H1 (cell line): ENCODE results near the gene SAXO1. TPM values are rescaled to one million over a fixed set of nuclear protein-coding genes. Genes with fewer than 3 reads are reported as not detected.

ENCODE experiments used
- CTCF ChIA-PET: fragments of 300-600 bp; sonication (Branson Sonifier 250); formaldehyde crosslinking; loops from one replicate; lab custom pipeline; 2021; ENCODE audit not compliant: partially characterized antibody; lab: Charles Lee
- POLR2A ChIA-PET: fragments of 300-600 bp; sonication (Branson Sonifier 250); formaldehyde crosslinking; loops from one replicate; lab custom pipeline; 2021; ENCODE audit warnings: inconsistent platforms; ENCODE audit not compliant: partially characterized antibody; lab: Charles Lee
- DNase-seq, 2 experiments: peaks; one replicate each; pipeline versions ENCODE4 v3.0.0 to v3.0.0-alpha.2; 2010 to 2022; ENCODE audit warnings: low spot score in 2 of 2, low read depth in 1 of 2, mixed read lengths in 1 of 2
- FAIRE-seq: peaks from 2 replicates; lab custom pipeline; 2011; peaks lifted over from hg19 to GRCh38; lab: Jason Lieb, UNC
- H2AFZ ChIP-seq: 2 replicates; pipeline ENCODE4 v1.8.1; 2012; ENCODE audit warnings: low read length, inconsistent platforms
- H2AK5ac ChIP-seq: 2 replicates; pipeline ENCODE4 v1.6.1; 2013; ENCODE audit warnings: low read depth, low read length
- H2BK120ac ChIP-seq: replicated peaks from 2 replicates; pipeline ENCODE3; 2013; ENCODE audit warnings: low read depth, low read length, inconsistent platforms
- H2BK12ac ChIP-seq: 2 replicates; pipeline ENCODE4 v1.6.1; 2013; ENCODE audit warnings: low read depth, low read length
- H2BK15ac ChIP-seq: 2 replicates; pipeline ENCODE4 v1.6.1; 2013; ENCODE audit warnings: low read length
- H2BK20ac ChIP-seq: 2 replicates; pipeline ENCODE4 v1.6.1; 2013; ENCODE audit warnings: low read length
- H2BK5ac ChIP-seq: 2 replicates; pipeline ENCODE4 v1.6.1; 2013; ENCODE audit warnings: low read depth, low read length
- H3K14ac ChIP-seq: 2 replicates; pipeline ENCODE4 v1.6.1; 2013; ENCODE audit warnings: inconsistent platforms; ENCODE audit not compliant: insufficient read length
- H3K18ac ChIP-seq: 2 replicates; pipeline ENCODE4 v1.6.1; 2013; ENCODE audit warnings: low read length; ENCODE audit errors: extremely low read depth
- H3K23ac ChIP-seq: 2 replicates; pipeline ENCODE4 v1.6.1; 2013; ENCODE audit warnings: inconsistent platforms; ENCODE audit not compliant: insufficient read length
- H3K23me2 ChIP-seq: 2 replicates; pipeline ENCODE4 v1.6.1; 2013; ENCODE audit warnings: low read depth, low read length
- H3K27ac ChIP-seq: 2 replicates; pipeline ENCODE4 v1.6.1; 2011; ENCODE audit warnings: low read depth, low read length, inconsistent platforms
- H3K27me3 ChIP-seq, 4 experiments: replicated peaks in 1 of 4; 1 replicate in 1 of 4; 2 replicates in 3 of 4; pipeline versions ENCODE4 v1.6.1 to v1.8.1; 2011 to 2013; ENCODE audit warnings: low read length in 3 of 4, mild to moderate bottlenecking in 3 of 4, inconsistent platforms in 2 of 4, mixed read lengths in 2 of 4, moderate library complexity in 1 of 4; ENCODE audit not compliant: control insufficient read depth in 3 of 4, insufficient read depth in 3 of 4; ENCODE audit errors: extremely low read depth in 1 of 4
- H3K36me3 ChIP-seq, 4 experiments: 2 replicates each; pipeline versions ENCODE4 v1.6.1 to v1.8.1; 2011 to 2013; ENCODE audit warnings: mild to moderate bottlenecking in 4 of 4, low read length in 3 of 4, moderate library complexity in 2 of 4, control low read depth in 1 of 4, inconsistent platforms in 1 of 4; ENCODE audit not compliant: insufficient read depth in 4 of 4, control insufficient read depth in 2 of 4
- H3K4ac ChIP-seq: replicated peaks from 2 replicates; pipeline ENCODE3; 2013; ENCODE audit warnings: low read length, low read depth, mixed read lengths, inconsistent platforms; ENCODE audit not compliant: insufficient read length
- H3K4me1 ChIP-seq, 4 experiments: replicated peaks in 1 of 4; 1 replicate in 1 of 4; 2 replicates in 3 of 4; pipeline versions ENCODE4 v1.6.1 to v1.8.1; 2011 to 2013; ENCODE audit warnings: low read length in 3 of 4, inconsistent platforms in 2 of 4, mixed read lengths in 1 of 4; ENCODE audit not compliant: insufficient read depth in 4 of 4, control insufficient read depth in 3 of 4
- H3K4me2 ChIP-seq, 2 experiments: 2 replicates each; pipeline versions ENCODE4 v1.6.1 to v1.8.1; 2011 to 2013; ENCODE audit warnings: low read depth in 2 of 2, low read length in 2 of 2, control low read depth in 1 of 2, inconsistent platforms in 1 of 2, mild to moderate bottlenecking in 1 of 2; ENCODE audit not compliant: insufficient read depth in 1 of 2
- H3K4me3 ChIP-seq, 4 experiments: fragments of 200-600, 300-600 bp in 1 of 4; sonication (generic), shearing (Covaris generic), sonication (Bioruptor Twin) in 1 of 4; 2 replicates each; pipeline versions ENCODE4 v1.5.1 to v1.8.1; 2011 to 2016; ENCODE audit warnings: low read length in 4 of 4, low read depth in 3 of 4, control low read depth in 2 of 4, inconsistent platforms in 2 of 4, mild to moderate bottlenecking in 2 of 4, mixed read lengths in 1 of 4, moderate library complexity in 1 of 4; ENCODE audit not compliant: insufficient read depth in 2 of 4; ENCODE audit errors: extremely low read depth in 1 of 4
- H3K56ac ChIP-seq: replicated peaks from 2 replicates; pipeline ENCODE3; 2013; ENCODE audit warnings: low read depth, mild to moderate bottlenecking, mixed read lengths, low read length, inconsistent platforms; ENCODE audit not compliant: insufficient read length
- H3K79me1 ChIP-seq: 2 replicates; pipeline ENCODE4 v1.6.1; 2013; ENCODE audit warnings: low read depth, low read length, control low read depth
- H3K79me2 ChIP-seq, 2 experiments: 2 replicates each; pipeline versions ENCODE4 v1.6.1 to v1.8.1; 2012 to 2013; ENCODE audit warnings: low read length in 2 of 2, mild to moderate bottlenecking in 2 of 2, inconsistent platforms in 1 of 2; ENCODE audit not compliant: insufficient read depth in 2 of 2, control insufficient read depth in 1 of 2
- H3K9ac ChIP-seq, 4 experiments: replicated peaks in 1 of 4; 1 replicate in 1 of 4; 2 replicates in 3 of 4; pipeline versions ENCODE4 v1.6.1 to v1.8.1; 2011 to 2013; ENCODE audit warnings: low read depth in 3 of 4, low read length in 3 of 4, control low read depth in 2 of 4, mild to moderate bottlenecking in 2 of 4, moderate library complexity in 2 of 4, inconsistent platforms in 1 of 4; ENCODE audit errors: extremely low read depth in 1 of 4
- H3K9me3 ChIP-seq, 2 experiments: 2 replicates each; pipeline versions ENCODE4 v1.6.1 to v1.8.1; 2012 to 2013; ENCODE audit warnings: mild to moderate bottlenecking in 2 of 2, moderate library complexity in 2 of 2, control low read depth in 1 of 2, inconsistent platforms in 1 of 2, low read depth in 1 of 2, low read length in 1 of 2, mixed read lengths in 1 of 2; ENCODE audit not compliant: insufficient read depth in 2 of 2
- H4K20me1 ChIP-seq, 2 experiments: replicated peaks in 1 of 2; 2 replicates each; pipeline versions ENCODE3 to v1.8.1; 2011 to 2013; ENCODE audit warnings: inconsistent platforms in 2 of 2, low read length in 2 of 2, mild to moderate bottlenecking in 1 of 2; ENCODE audit not compliant: insufficient read depth in 2 of 2, control insufficient read depth in 1 of 2
- H4K5ac ChIP-seq: 2 replicates; pipeline ENCODE4 v1.6.1; 2013; ENCODE audit warnings: low read length, low read depth, mixed read lengths, inconsistent platforms; ENCODE audit not compliant: insufficient read length
- H4K8ac ChIP-seq: 2 replicates; pipeline ENCODE4 v1.8.0; 2013; ENCODE audit warnings: mild to moderate bottlenecking, moderate library complexity, low read length, inconsistent platforms; ENCODE audit not compliant: insufficient read depth; ENCODE audit errors: extremely low read depth
- H4K91ac ChIP-seq: replicated peaks from 2 replicates; pipeline ENCODE3; 2013; ENCODE audit warnings: low read length, mixed read lengths, inconsistent platforms; ENCODE audit not compliant: insufficient read length
- ASH2L ChIP-seq: fragments of 200-600, 300-600 bp; sonication (generic); IDR thresholded peaks from one replicate; pipeline ENCODE4 v1.7.1; 2017; ENCODE audit warnings: low read length
- CHD1 ChIP-seq: IDR thresholded peaks from 2 replicates; pipeline ENCODE4 v1.6.1; 2012; ENCODE audit warnings: low read depth, low read length, improper control_type of control experiment
- CHD2 ChIP-seq: IDR thresholded peaks from 2 replicates; pipeline ENCODE4 v1.6.1; 2012; ENCODE audit warnings: low read length, improper control_type of control experiment
- CREB1 ChIP-seq: IDR thresholded peaks from 2 replicates; pipeline ENCODE4 v1.6.1; 2012; ENCODE audit warnings: inconsistent platforms
- MAX ChIP-seq: IDR thresholded peaks from 2 replicates; pipeline ENCODE4 v1.6.1; 2012; ENCODE audit warnings: inconsistent platforms
- NRF1 ChIP-seq: IDR thresholded peaks from 2 replicates; pipeline ENCODE4 v1.6.1; 2011; ENCODE audit warnings: mild to moderate bottlenecking, low read depth, low read length, improper control_type of control experiment
- RBBP5 ChIP-seq: IDR thresholded peaks from 2 replicates; pipeline ENCODE4 v1.7.1; 2012; ENCODE audit warnings: low read depth, mild to moderate bottlenecking, inconsistent platforms, low read length, moderate library complexity, borderline replicate concordance
- RNF2 ChIP-seq: fragments of 200-900, 300-1000 bp; sonication (generic); IDR thresholded peaks from 2 replicates; pipeline ENCODE4 v1.7.1; 2016; ENCODE audit warnings: borderline replicate concordance, low read depth, mild to moderate bottlenecking, antibody characterized with exemption, low read length; ENCODE audit not compliant: poor library complexity, severe bottlenecking; ENCODE audit errors: missing control alignments
- SIRT6 ChIP-seq: IDR thresholded peaks from one replicate; pipeline ENCODE4 v1.7.1; 2012; ENCODE audit warnings: low read length, inconsistent platforms
- SP1 ChIP-seq: IDR thresholded peaks from 2 replicates; pipeline ENCODE4 v1.6.1; 2011; ENCODE audit warnings: low read depth, low read length
- SRF ChIP-seq: IDR thresholded peaks from 2 replicates; pipeline ENCODE4 v1.6.1; 2011; ENCODE audit warnings: mild to moderate bottlenecking, low read depth, low read length, moderate library complexity
- TAF7 ChIP-seq: optimal IDR thresholded peaks from 2 replicates; pipeline ENCODE3; 2011; ENCODE audit warnings: low read depth, mild to moderate bottlenecking, inconsistent platforms, low read length, moderate library complexity, borderline replicate concordance
- TBP ChIP-seq: IDR thresholded peaks from 2 replicates; pipeline ENCODE4 v1.6.1; 2011; ENCODE audit warnings: low read depth, low read length, improper control_type of control experiment
- WGBS, 2 experiments: shearing (Covaris generic) in 1 of 2; methylation state at CpG; one replicate each; pipeline versions ENCODE4 v1.1.6 to v1.1.7; 2013 to 2015; ENCODE audit warnings: low lambda C conversion rate in 2 of 2, mixed read lengths in 2 of 2, inconsistent platforms in 1 of 2, low coverage in 1 of 2, missing lambda C conversion rate in 1 of 2; ENCODE audit not compliant: insufficient replicate concordance in 2 of 2, insufficient coverage in 1 of 2, insufficient read length in 1 of 2; ENCODE audit errors: extremely low coverage in 1 of 2, missing lambda C conversion rate in 1 of 2; 5-methylcytosine and 5-hydroxymethylcytosine counted together
- polyA plus RNA-seq, 7 experiments: library from polyadenylated mRNA; depleted of rRNA in 3 of 7; stranded (reverse) in 5 of 7; unstranded in 2 of 7; fragments of >200 nt in 5 of 7; fragments of 200-250 nt in 2 of 7; gene quantifications; 1 replicate in 5 of 7; 2 replicates in 1 of 7; 4 replicates in 1 of 7; pipeline versions ENCODE4 v1.2.1 to v1.2.3, GENCODE V29; 2011 to 2013; ENCODE audit warnings: missing spikeins in 2 of 7, mixed read lengths in 2 of 7
- total RNA-seq: library from RNA; stranded (reverse); fragmentation: NEBNext Ultra II Directional; extraction: Animal tissue kit (Norgen Biotek cat#: 25700); gene quantifications from 2 replicates; pipeline ENCODE4 v1.2.1, GENCODE V29; 2021
- TF ChIP-seq, protein P1 (sequence below): IDR thresholded peaks from 2 replicates; pipeline ENCODE4 v1.6.1; 2011; ENCODE audit warnings: low read length, improper control_type of control experiment

The SAXO1 gene
- total and polyA plus RNA-seq, 2 of the 8 experiments (the other 6 are each of a cell fraction or from before 2014, with no cell fraction given), result 0.11 to 0.20 TPM

DNA sequence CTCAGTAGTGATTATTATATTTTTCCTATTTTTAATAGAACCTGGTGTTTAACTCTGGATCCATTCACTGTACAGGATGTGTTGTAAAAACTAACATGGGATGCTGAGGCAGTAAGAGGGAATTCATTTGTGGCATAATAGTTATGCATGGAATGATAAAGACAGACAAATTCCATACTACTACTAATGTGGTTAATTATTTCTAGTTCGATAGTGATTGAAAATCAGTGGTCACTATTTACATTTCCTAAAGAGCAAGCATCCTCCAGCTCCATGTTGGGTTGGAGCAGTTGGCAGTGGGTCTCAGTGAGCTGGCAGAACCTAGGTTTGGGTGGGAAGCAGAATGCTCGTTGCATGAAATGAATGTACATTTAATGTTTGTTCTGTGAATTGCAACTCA, 122.6 kb downstream of the SAXO1 start:
- no peak overlapping the region for H4K8ac ChIP-seq
- no peaks in the 10 kb centered on the region; a peak in 1 of 7 replicates for H3K27me3 ChIP-seq
- H2AK5ac ChIP-seq, result no peak overlapping the region
- CTCF ChIA-PET, result interaction anchor here (0.5 to 1.7 kb wide), 4 partner anchors 47 to 656 kb away, joined by 3 to 5 read pairs (median 3); no protein-coding TSS in a partner anchor
- no peak overlapping the region for H3K4ac ChIP-seq
- no peaks in the 10 kb centered on the region for H3K9me3 ChIP-seq
- H4K20me1 ChIP-seq, result no peaks in the 10 kb centered on the region
- H3K79me2 ChIP-seq, result no peaks in the 10 kb centered on the region
- POLR2A ChIA-PET, result no interaction called here
- H3K4me1 ChIP-seq, result peaks cover 3 to 13% (median 8%) of the 10 kb centered on the region in 4 experiments
- no peak for FAIRE-seq
- H2BK15ac ChIP-seq, result no peak overlapping the region
- H4K5ac ChIP-seq, result no peak overlapping the region
- no peak overlapping the region for H3K4me3 ChIP-seq
- H2BK5ac ChIP-seq, result no peak overlapping the region; the same call in 1 of the 2 replicates
- H3K36me3 ChIP-seq, result no peaks in the 10 kb centered on the region
- DNase-seq, result no peak
- H3K56ac ChIP-seq, result no peak overlapping the region
- H3K23ac ChIP-seq, result no peak overlapping the region
- H3K79me1 ChIP-seq, result no peaks in the 10 kb centered on the region
- no peak overlapping the region for H3K27ac ChIP-seq
- no peak overlapping the region for H4K91ac ChIP-seq
- H3K23me2 ChIP-seq, result no peaks in the 10 kb centered on the region
- H3K18ac ChIP-seq, result no peak overlapping the region
- H2AFZ ChIP-seq, result 0 out of 2 replicates have a peak overlapping the region, but pooled peaks have one; percentile 52
- no peak overlapping the region for H2BK20ac ChIP-seq
- H2BK12ac ChIP-seq, result no peak overlapping the region
- H3K9ac ChIP-seq, result no peak overlapping the region
- WGBS, 2 experiments, result 94% methylated on average over 2 of the region's 2 CpGs; no CpG with 5 or more reads in 1 of the 2 experiments
- no peak overlapping the region for H3K14ac ChIP-seq
- no peak overlapping the region for H2BK120ac ChIP-seq
- no peak overlapping the region for H3K4me2 ChIP-seq
- TF ChIP-seq TBP (no peak), NRF1 (no peak), RBBP5 (no peak), SRF (no peak), TAF7 (no peak), RNF2 (no peak), CHD2 (no peak), SP1 (no peak), ASH2L (no peak), SIRT6 (no peak), CREB1 (no peak), CHD1 (no peak), MAX (no peak)
- TF ChIP-seq, protein P1, sequence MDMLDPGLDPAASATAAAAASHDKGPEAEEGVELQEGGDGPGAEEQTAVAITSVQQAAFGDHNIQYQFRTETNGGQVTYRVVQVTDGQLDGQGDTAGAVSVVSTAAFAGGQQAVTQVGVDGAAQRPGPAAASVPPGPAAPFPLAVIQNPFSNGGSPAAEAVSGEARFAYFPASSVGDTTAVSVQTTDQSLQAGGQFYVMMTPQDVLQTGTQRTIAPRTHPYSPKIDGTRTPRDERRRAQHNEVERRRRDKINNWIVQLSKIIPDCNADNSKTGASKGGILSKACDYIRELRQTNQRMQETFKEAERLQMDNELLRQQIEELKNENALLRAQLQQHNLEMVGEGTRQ, result no peak
